Panc1 (cell line): Measurements from ENCODE around the gene ITGB2. TPM values are rescaled to one million over a fixed set of nuclear protein-coding genes. Genes with fewer than 3 reads are reported as not detected.
A peak's percentile ranks its signal among the peaks of the same experiment; 100 is the strongest.

Experiments used
- ATAC-seq: fragments of 200-7000 bp; cut with Tn5 transposase; 2 replicates; pipeline ENCODE4 v1.9.1; 2020; ENCODE audit warnings: mild to moderate bottlenecking, moderate library complexity
- BruUV-seq: library from RNA; stranded (reverse); fragments of 400-500 nt; replicated peaks from 2 replicates; lab custom pipeline; 2021; lab: Mats Ljungman, UMichigan
- CTCF ChIA-PET: fragments of 300-600 bp; sonication (Branson Sonifier 250); formaldehyde crosslinking; loops from one replicate; lab custom pipeline; 2022; ENCODE audit warnings: antibody characterized with exemption; lab: Charles Lee
- POLR2A ChIA-PET: fragments of 300-600 bp; sonication (Branson Sonifier 250); formaldehyde crosslinking; loops from one replicate; lab custom pipeline; 2022; ENCODE audit warnings: antibody characterized with exemption; lab: Charles Lee
- DNase-seq: peaks from one replicate; pipeline ENCODE4 v3.0.0-alpha.2; 2010; ENCODE audit warnings: low read depth, low spot score
- H3K27ac ChIP-seq: 2 replicates; pipeline ENCODE4 v1.5.1; 2011; ENCODE audit warnings: mild to moderate bottlenecking, low read length, inconsistent platforms
- H3K27me3 ChIP-seq: fragments of 200-500 bp; sonication (Bioruptor generic); 2 replicates; pipeline ENCODE4 v1.6.0; 2014; ENCODE audit warnings: low read length, inconsistent platforms; ENCODE audit not compliant: control insufficient read depth, insufficient read depth
- H3K36me3 ChIP-seq: fragments of 200-500 bp; sonication (Bioruptor generic); 2 replicates; pipeline ENCODE4 v1.5.1; 2014; ENCODE audit warnings: inconsistent platforms, mild to moderate bottlenecking, low read length, moderate library complexity; ENCODE audit not compliant: control insufficient read depth, insufficient read depth
- H3K4me1 ChIP-seq: 2 replicates; pipeline ENCODE4 v1.5.1; 2011; ENCODE audit warnings: inconsistent platforms, mild to moderate bottlenecking, low read length, moderate library complexity; ENCODE audit not compliant: control insufficient read depth, insufficient read depth
- H3K4me3 ChIP-seq, 2 experiments: 2 replicates each; pipeline ENCODE4 v1.5.1; 2011 to 2012; ENCODE audit warnings: low read depth in 2 of 2, low read length in 2 of 2, mild to moderate bottlenecking in 2 of 2, inconsistent platforms in 1 of 2, moderate library complexity in 1 of 2
- H3K9me3 ChIP-seq: fragments of 200-500 bp; sonication (Bioruptor generic); 2 replicates; pipeline ENCODE4 v1.5.1; 2014; ENCODE audit warnings: low read depth, mild to moderate bottlenecking, inconsistent platforms, low read length, moderate library complexity; ENCODE audit not compliant: control insufficient read depth, insufficient read depth
- POLR2AphosphoS5 ChIP-seq: IDR thresholded peaks from 2 replicates; pipeline ENCODE4 v1.6.1; 2012; ENCODE audit warnings: mild to moderate bottlenecking, low read depth, low read length, moderate library complexity
- REST ChIP-seq, 2 experiments: IDR thresholded peaks; 2 replicates each; pipeline ENCODE4 v1.6.1; 2011 to 2012; ENCODE audit warnings: low read depth in 2 of 2, control low read depth in 1 of 2, low read length in 1 of 2, mild to moderate bottlenecking in 1 of 2, moderate library complexity in 1 of 2; ENCODE audit not compliant: insufficient read depth in 1 of 2
- SIN3A ChIP-seq: IDR thresholded peaks from 2 replicates; pipeline ENCODE4 v1.6.1; 2012; ENCODE audit warnings: low read depth, mild to moderate bottlenecking, low read length, moderate library complexity, borderline replicate concordance; ENCODE audit not compliant: insufficient read depth
- TCF7L2 ChIP-seq: IDR thresholded peaks from 2 replicates; pipeline ENCODE4 v1.6.1; 2011; ENCODE audit warnings: mild to moderate bottlenecking, low read depth, low read length, inconsistent platforms
- in situ Hi-C: cut with HindIII; loops from 2 replicates; pipeline ENCODE4 v1.10.0; 2016; ENCODE audit warnings: low sequenced_read_pairs, low pct_unique_long_range_greater_than_20kb
- intact Hi-C: fragments of 100-400 bp; cut with micrococcal nuclease; formaldehyde crosslinking; loops from one replicate; pipeline ENCODE4 v1.10.0; 2022; ENCODE audit not compliant: unreplicated experiment
- total RNA-seq: library from RNA; stranded (reverse); gene quantifications from one replicate; pipeline ENCODE4 v1.2.1, GENCODE V29; 2021; ENCODE audit not compliant: unreplicated experiment
- TF ChIP-seq, protein P1 (sequence below): fragments of 450-650 bp; IDR thresholded peaks from 2 replicates; pipeline ENCODE4 v1.5.1; 2017; ENCODE audit warnings: mild to moderate bottlenecking

The ITGB2 gene
- total RNA-seq, 1 experiment from 2014 or later = 3.0 TPM

DNA sequence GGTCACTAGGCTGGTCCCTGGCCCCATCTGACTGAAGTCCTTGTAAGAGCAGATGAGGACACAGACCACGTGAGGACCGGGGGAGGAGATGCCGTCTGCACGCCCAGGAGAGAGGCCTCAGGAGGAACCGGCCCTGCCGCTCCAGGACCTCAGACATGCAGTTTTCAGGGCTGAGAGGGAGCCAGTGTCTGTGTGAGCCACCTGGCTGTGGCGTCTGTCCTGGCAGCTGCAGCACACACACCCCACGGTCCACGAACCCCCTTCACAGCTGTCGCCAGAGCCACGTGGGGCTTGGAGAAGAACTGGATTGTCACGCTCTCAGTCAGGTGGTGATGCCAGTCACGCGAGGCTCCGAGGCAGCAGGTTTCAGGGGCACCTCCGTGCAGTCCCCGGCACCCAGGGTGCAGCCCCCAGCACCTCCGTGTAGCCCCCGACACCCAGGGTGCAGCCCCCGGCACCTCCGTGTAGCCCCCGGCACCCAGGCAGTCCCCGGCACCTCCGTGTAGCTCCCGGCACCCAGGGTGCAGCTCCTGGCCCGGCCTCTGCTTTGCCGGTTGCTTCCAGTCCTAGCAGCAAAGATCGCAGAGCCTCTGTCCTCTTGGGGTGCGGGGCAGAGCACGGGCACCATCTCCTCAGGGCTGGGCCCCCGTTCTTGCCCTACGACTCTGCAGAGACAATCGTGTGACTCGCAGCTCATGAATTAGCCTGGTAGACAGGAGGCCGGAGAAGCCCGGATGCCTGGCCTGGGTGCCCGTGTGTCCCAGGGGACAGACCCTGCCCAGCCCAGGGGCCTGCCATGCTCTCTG lies 83.8 kb downstream of the ITGB2 start:
- Histone ChIP-seq H3K27me3 (no peaks in the 10 kb centered on the region), H3K4me1 (peaks cover 5% of the 10 kb centered on the region; the same call in 1 of the 2 replicates), H3K4me3 (no peak overlapping the region), H3K36me3 (no peaks in the 10 kb centered on the region), H3K9me3 (no peaks in the 10 kb centered on the region), H3K27ac (no peak overlapping the region)
- BruUV-seq = no TSS peak
- POLR2A ChIA-PET = no interaction called here
- in situ Hi-C loops (no loop called here), intact Hi-C loops (no loop called here)
- DNase-seq = no peak
- CTCF ChIA-PET = no interaction called here
- ATAC-seq = peak; percentile 75
- TF ChIP-seq, protein P1, sequence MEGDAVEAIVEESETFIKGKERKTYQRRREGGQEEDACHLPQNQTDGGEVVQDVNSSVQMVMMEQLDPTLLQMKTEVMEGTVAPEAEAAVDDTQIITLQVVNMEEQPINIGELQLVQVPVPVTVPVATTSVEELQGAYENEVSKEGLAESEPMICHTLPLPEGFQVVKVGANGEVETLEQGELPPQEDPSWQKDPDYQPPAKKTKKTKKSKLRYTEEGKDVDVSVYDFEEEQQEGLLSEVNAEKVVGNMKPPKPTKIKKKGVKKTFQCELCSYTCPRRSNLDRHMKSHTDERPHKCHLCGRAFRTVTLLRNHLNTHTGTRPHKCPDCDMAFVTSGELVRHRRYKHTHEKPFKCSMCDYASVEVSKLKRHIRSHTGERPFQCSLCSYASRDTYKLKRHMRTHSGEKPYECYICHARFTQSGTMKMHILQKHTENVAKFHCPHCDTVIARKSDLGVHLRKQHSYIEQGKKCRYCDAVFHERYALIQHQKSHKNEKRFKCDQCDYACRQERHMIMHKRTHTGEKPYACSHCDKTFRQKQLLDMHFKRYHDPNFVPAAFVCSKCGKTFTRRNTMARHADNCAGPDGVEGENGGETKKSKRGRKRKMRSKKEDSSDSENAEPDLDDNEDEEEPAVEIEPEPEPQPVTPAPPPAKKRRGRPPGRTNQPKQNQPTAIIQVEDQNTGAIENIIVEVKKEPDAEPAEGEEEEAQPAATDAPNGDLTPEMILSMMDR = no peak
- TF ChIP-seq REST (IDR thresholded peaks at IDR 0.05; ENCODE audit: insufficient read depth in 1 of 2, low read depth in 2 of 2, low read length in 1 of 2) = no peak
- TF ChIP-seq TCF7L2 = no peak
- no peak for TF ChIP-seq POLR2AphosphoS5
- no peak for TF ChIP-seq SIN3A

DNA sequence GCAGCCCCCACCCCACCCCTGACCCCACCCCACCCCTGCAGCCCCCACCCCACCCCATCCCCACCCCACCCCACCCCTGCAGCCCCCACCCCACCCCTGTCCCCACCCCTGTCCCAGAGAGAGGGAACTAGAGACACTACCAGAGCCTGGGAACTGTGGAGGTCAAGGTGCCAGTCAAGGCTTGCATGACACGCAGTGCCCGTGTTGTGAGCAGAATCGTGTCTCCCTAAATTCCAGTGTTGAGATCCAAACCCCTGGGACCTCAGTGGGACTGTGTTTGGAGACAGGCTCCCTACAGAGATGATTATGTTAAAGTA lies 84.4 kb downstream of the ITGB2 start:
- Histone ChIP-seq H3K27me3 (no peaks in the 10 kb centered on the region), H3K36me3 (no peaks in the 10 kb centered on the region), H3K4me3 (no peak overlapping the region), H3K4me1 (peaks cover 5% of the 10 kb centered on the region; the same call in 1 of the 2 replicates), H3K27ac (no peak overlapping the region), H3K9me3 (no peaks in the 10 kb centered on the region)
- in situ Hi-C loops (no loop called here), intact Hi-C loops (no loop called here)
- DNase-seq (no peak), ATAC-seq (peak; percentile 22; the same call in 1 of the 2 replicates)
- CTCF ChIA-PET = no interaction called here
- no TSS peak for BruUV-seq
- no peak for TF ChIP-seq TCF7L2
- no peak for TF ChIP-seq REST (IDR thresholded peaks at IDR 0.05; ENCODE audit: insufficient read depth in 1 of 2, low read depth in 2 of 2, low read length in 1 of 2)
- no peak for TF ChIP-seq POLR2AphosphoS5
- TF ChIP-seq, protein P1 = no peak
- TF ChIP-seq SIN3A = no peak
- POLR2A ChIA-PET = no interaction called here
